IMR-90 (cell line): Measurements from ENCODE around the gene ZNF746. TPM values are rescaled to one million over a fixed set of nuclear protein-coding genes. Genes with fewer than 3 reads are reported as not detected.

Experiments used
- ATAC-seq: fragments of 200-7000 bp; cut with Tn5 transposase; 2 replicates; pipeline ENCODE4 v1.9.1; 2020; ENCODE audit warnings: low read depth, mild to moderate bottlenecking, moderate library complexity
- BruUV-seq: library from RNA; stranded (reverse); fragments of 400-500 nt; replicated peaks from 2 replicates; lab custom pipeline; 2021; lab: Mats Ljungman, UMichigan
- CTCF ChIA-PET: fragments of 300-600 bp; formaldehyde crosslinking; extraction: SDS; loops from one replicate; lab custom pipeline; 2021; ENCODE audit warnings: antibody characterized with exemption; lab: Yijun Ruan, JAX
- POLR2A ChIA-PET: fragments of 300-600 bp; sonication (Branson Sonifier 250); formaldehyde crosslinking; loops from one replicate; lab custom pipeline; 2022; ENCODE audit warnings: antibody characterized with exemption; ENCODE audit not compliant: unreplicated experiment; lab: Charles Lee
- DNase-seq: peaks from one replicate; pipeline ENCODE4 v3.0.0; 2013
- H2AFZ ChIP-seq: replicated peaks from 2 replicates; pipeline ENCODE3; 2013; ENCODE audit warnings: low read length, mild to moderate bottlenecking; ENCODE audit not compliant: poor library complexity
- H2AK5ac ChIP-seq: 2 replicates; pipeline ENCODE4 v1.6.1; 2013; ENCODE audit warnings: low read depth, low read length, inconsistent platforms
- H2AK9ac ChIP-seq: replicated peaks from 2 replicates; pipeline ENCODE3; 2013; ENCODE audit warnings: mild to moderate bottlenecking, low read depth, low read length, moderate library complexity; ENCODE audit not compliant: poor library complexity
- H2BK120ac ChIP-seq: 2 replicates; pipeline ENCODE4 v1.6.1; 2013; ENCODE audit warnings: low read depth, low read length, inconsistent platforms
- H2BK15ac ChIP-seq: 3 replicates; pipeline ENCODE4 v1.6.1; 2013; ENCODE audit warnings: low read depth, low read length, inconsistent platforms
- H2BK20ac ChIP-seq: 2 replicates; pipeline ENCODE4 v1.6.1; 2013; ENCODE audit warnings: low read depth, mild to moderate bottlenecking, inconsistent platforms, low read length, moderate library complexity
- H2BK5ac ChIP-seq: 2 replicates; pipeline ENCODE4 v1.6.1; 2013; ENCODE audit warnings: mild to moderate bottlenecking, low read depth, low read length, inconsistent platforms; ENCODE audit not compliant: poor library complexity, severe bottlenecking
- H3K14ac ChIP-seq: replicated peaks from 2 replicates; pipeline ENCODE4 v1.6.1; 2013; ENCODE audit warnings: low read depth, low read length, inconsistent platforms
- H3K18ac ChIP-seq: 2 replicates; pipeline ENCODE4 v1.6.1; 2013; ENCODE audit warnings: low read depth, low read length, control low read depth
- H3K23ac ChIP-seq: 2 replicates; pipeline ENCODE4 v1.6.1; 2013; ENCODE audit warnings: low read depth, low read length, inconsistent platforms
- H3K27ac ChIP-seq: 2 replicates; pipeline ENCODE4 v1.5.1; 2013; ENCODE audit warnings: mild to moderate bottlenecking, control low read depth, low read length; ENCODE audit not compliant: insufficient read depth
- H3K27me3 ChIP-seq: 2 replicates; pipeline ENCODE4 v1.6.1; 2013; ENCODE audit warnings: low read length; ENCODE audit not compliant: control insufficient read depth, insufficient read depth
- H3K36me3 ChIP-seq: 2 replicates; pipeline ENCODE4 v1.6.1; 2013; ENCODE audit warnings: low read length, mixed read lengths; ENCODE audit not compliant: control insufficient read depth, insufficient read depth
- H3K4ac ChIP-seq: 2 replicates; pipeline ENCODE4 v1.6.1; 2013; ENCODE audit warnings: low read depth, low read length, inconsistent platforms
- H3K4me1 ChIP-seq: 2 replicates; pipeline ENCODE4 v1.6.1; 2013; ENCODE audit warnings: low read length, mixed read lengths; ENCODE audit not compliant: control insufficient read depth, insufficient read depth
- H3K4me2 ChIP-seq: 2 replicates; pipeline ENCODE4 v1.6.1; 2013; ENCODE audit warnings: low read depth, mild to moderate bottlenecking, control low read depth, low read length, moderate library complexity
- H3K4me3 ChIP-seq: 2 replicates; pipeline ENCODE4 v1.5.1; 2013; ENCODE audit warnings: low read depth, mild to moderate bottlenecking, control low read depth, low read length, moderate library complexity; ENCODE audit not compliant: insufficient read depth
- H3K56ac ChIP-seq: 2 replicates; pipeline ENCODE4 v1.6.1; 2013; ENCODE audit warnings: low read length, inconsistent platforms; ENCODE audit not compliant: insufficient read depth; ENCODE audit errors: extremely low read depth
- H3K79me1 ChIP-seq, 2 experiments: 2 replicates each; pipeline ENCODE4 v1.6.1; 2013; ENCODE audit warnings: low read length in 2 of 2, inconsistent platforms in 1 of 2, low read depth in 1 of 2
- H3K9ac ChIP-seq: 2 replicates; pipeline ENCODE4 v1.6.1; 2013; ENCODE audit warnings: low read depth, low read length, control low read depth
- H3K9me1 ChIP-seq: 2 replicates; pipeline ENCODE4 v1.6.1; 2013; ENCODE audit warnings: low read length, inconsistent platforms; ENCODE audit not compliant: insufficient read depth
- H3K9me3 ChIP-seq: 2 replicates; pipeline ENCODE4 v1.6.1; 2013; ENCODE audit warnings: low read length; ENCODE audit not compliant: control insufficient read depth, insufficient read depth
- H4K20me1 ChIP-seq: 2 replicates; pipeline ENCODE4 v1.6.1; 2013; ENCODE audit warnings: low read length, inconsistent platforms; ENCODE audit not compliant: insufficient read depth
- H4K5ac ChIP-seq: 2 replicates; pipeline ENCODE4 v1.6.1; 2013; ENCODE audit warnings: mild to moderate bottlenecking, low read depth, low read length, control low read depth
- H4K8ac ChIP-seq, 2 experiments: 2 replicates each; pipeline ENCODE4 v1.6.1; 2013; ENCODE audit warnings: low read depth in 2 of 2, low read length in 2 of 2, control low read depth in 1 of 2, inconsistent platforms in 1 of 2
- H4K91ac ChIP-seq: 2 replicates; pipeline ENCODE4 v1.6.1; 2013; ENCODE audit warnings: low read depth, low read length, inconsistent platforms; ENCODE audit not compliant: insufficient read depth
- BHLHE40 ChIP-seq: fragments of 150-350 bp; IDR thresholded peaks from 2 replicates; pipeline ENCODE4 v1.6.1; 2016; ENCODE audit warnings: mild to moderate bottlenecking, low read depth, low read length
- CEBPB ChIP-seq: IDR thresholded peaks from 2 replicates; pipeline ENCODE4 v1.6.1; 2012; ENCODE audit warnings: low read depth, low read length, improper control_type of control experiment
- CHD1 ChIP-seq: IDR thresholded peaks from 2 replicates; pipeline ENCODE4 v1.6.1; 2012; ENCODE audit warnings: low read depth, low read length, improper control_type of control experiment
- ELK1 ChIP-seq: fragments of 150-350 bp; IDR thresholded peaks from 2 replicates; pipeline ENCODE4 v1.6.1; 2016; ENCODE audit warnings: low read depth, mild to moderate bottlenecking, low read length, moderate library complexity, borderline replicate concordance
- FOS ChIP-seq: fragments of 150-350 bp; IDR thresholded peaks from 2 replicates; pipeline ENCODE4 v1.6.1; 2016; ENCODE audit warnings: low read depth, low read length
- MAFK ChIP-seq: IDR thresholded peaks from 2 replicates; pipeline ENCODE4 v1.6.1; 2012; ENCODE audit warnings: low read depth, low read length, improper control_type of control experiment
- MAZ ChIP-seq: IDR thresholded peaks from 2 replicates; pipeline ENCODE4 v1.6.1; 2012; ENCODE audit warnings: low read depth, mild to moderate bottlenecking, low read length, improper control_type of control experiment, moderate library complexity, borderline replicate concordance
- NFE2L2 ChIP-seq: fragments of 150-350 bp; IDR thresholded peaks from 2 replicates; pipeline ENCODE4 v1.6.1; 2016; ENCODE audit warnings: low read depth, mild to moderate bottlenecking, low read length
- RAD21 ChIP-seq: IDR thresholded peaks from 2 replicates; pipeline ENCODE4 v1.6.1; 2012; ENCODE audit warnings: low read length, improper control_type of control experiment
- RCOR1 ChIP-seq: IDR thresholded peaks from 2 replicates; pipeline ENCODE4 v1.6.1; 2012; ENCODE audit warnings: mild to moderate bottlenecking, low read length, improper control_type of control experiment; ENCODE audit not compliant: insufficient replicate concordance
- RFX5 ChIP-seq: IDR thresholded peaks from 2 replicates; pipeline ENCODE4 v1.8.0; 2012; ENCODE audit warnings: low read depth, mild to moderate bottlenecking, low read length, moderate library complexity
- SMC3 ChIP-seq: fragments of 150-350 bp; IDR thresholded peaks from 2 replicates; pipeline ENCODE4 v1.6.1; 2016; ENCODE audit warnings: low read depth, mild to moderate bottlenecking, antibody characterized with exemption, low read length, moderate library complexity
- USF2 ChIP-seq: fragments of 150-350 bp; IDR thresholded peaks from 2 replicates; pipeline ENCODE4 v1.6.1; 2017; ENCODE audit warnings: mild to moderate bottlenecking, antibody characterized with exemption, low read length, low read depth
- WGBS, 2 experiments: methylation state at CpG; one replicate each; pipeline versions ENCODE4 v1.1.5 to v1.1.7; 2013; ENCODE audit warnings: missing lambda C conversion rate in 2 of 2; ENCODE audit not compliant: insufficient read length in 1 of 2; ENCODE audit errors: extremely low coverage in 2 of 2; 5-methylcytosine and 5-hydroxymethylcytosine counted together
- dilution Hi-C: fragments of 300-500 bp; cut with HindIII; formaldehyde crosslinking; loops from one replicate; pipeline ENCODE4 v1.14.3; 2018; ENCODE audit warnings: low sequenced_read_pairs; ENCODE audit not compliant: unreplicated experiment
- in situ Hi-C: fragments of 300-500 bp; cut with MboI; formaldehyde crosslinking; loops from 3 replicates; pipeline ENCODE4 v1.14.3; 2019; ENCODE audit warnings: low sequenced_read_pairs, inconsistent platforms, mixed read lengths
- intact Hi-C: fragments of 100-400 bp; cut with micrococcal nuclease; formaldehyde crosslinking; loops from 2 replicates; pipeline ENCODE4 v1.10.0; 2022
- polyA plus RNA-seq, 3 experiments: library from polyadenylated mRNA; depleted of rRNA; stranded (reverse); fragments of >200 nt; gene quantifications; 2 replicates each; pipeline ENCODE4 v1.2.3, GENCODE V29; 2012; ENCODE audit warnings: low replicate concordance in 1 of 3
- total RNA-seq: library from RNA; depleted of rRNA; stranded (reverse); fragments of >200 nt; gene quantifications from 2 replicates; pipeline ENCODE4 v1.2.3, GENCODE V29; 2012

ZNF746 gene
- total and polyA plus RNA-seq, 2 of the 4 experiments (the other 2 are of a cell fraction): 6.6 to 8.4 TPM

DNA sequence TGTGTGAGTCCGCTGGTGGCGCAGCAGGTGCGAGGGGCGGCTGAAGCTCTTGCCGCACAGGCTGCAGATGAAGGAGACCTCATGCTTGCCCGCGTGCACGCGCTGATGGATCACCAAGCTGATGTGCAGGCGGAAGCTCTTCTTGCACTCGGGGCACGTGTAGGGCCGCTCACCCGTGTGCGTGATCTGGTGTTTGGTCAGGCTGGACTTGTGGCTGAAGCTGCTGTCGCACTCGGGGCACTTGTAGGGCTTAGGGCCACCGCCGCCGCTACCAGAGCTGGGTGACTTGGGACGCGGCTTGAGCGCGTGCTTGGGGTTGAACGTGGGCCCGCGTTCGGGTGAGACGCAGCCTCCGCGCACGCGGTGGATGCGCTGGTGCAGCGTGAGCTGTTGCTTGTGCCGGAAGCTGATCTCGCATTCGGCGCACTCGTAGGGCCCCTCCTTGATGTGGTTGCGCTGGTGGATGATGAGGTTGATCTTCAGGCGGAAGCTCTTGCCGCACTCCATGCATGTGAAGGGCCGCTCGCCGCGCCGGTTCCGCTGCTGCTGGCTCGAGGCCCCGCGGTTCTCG lies 65.4 kb downstream of the ZNF746 start:
- Histone ChIP-seq H3K4ac (no peak overlapping the region), H3K27me3 (no peaks in the 10 kb centered on the region), H3K9me1 (peaks cover under 1% of the 10 kb centered on the region; the same call in 1 of the 2 replicates), H3K27ac (no peak overlapping the region), H3K18ac (no peak overlapping the region), H2AK9ac (no peak overlapping the region), H2BK120ac (no peak overlapping the region), H4K5ac (no peak overlapping the region), H3K9me3 (no peaks in the 10 kb centered on the region), H3K9ac (no peak overlapping the region), H3K4me2 (no peak overlapping the region), H2BK15ac (no peak overlapping the region), H4K20me1 (no peaks in the 10 kb centered on the region), H3K56ac (no peak overlapping the region), H3K36me3 (peaks cover 40% of the 10 kb centered on the region), H4K91ac (no peak overlapping the region), H3K4me3 (no peak overlapping the region), H3K4me1 (no peaks in the 10 kb centered on the region), H2BK5ac (no peak overlapping the region), H2AK5ac (no peak overlapping the region), H2BK20ac (no peak overlapping the region), H4K8ac (no peak overlapping the region), H2AFZ (no peak overlapping the region), H3K14ac (no peak overlapping the region), H3K23ac (no peak overlapping the region), H3K79me1 (peaks cover 0 to 7% of the 10 kb centered on the region in 2 experiments; a peak in 3 of 4 replicates)
- in situ Hi-C loops (no loop called here), intact Hi-C loops (no loop called here), dilution Hi-C loops (no loop called here)
- no peak for TF ChIP-seq RAD21
- TF ChIP-seq SMC3: no peak
- TF ChIP-seq RCOR1: no peak
- no peak for TF ChIP-seq CEBPB
- no peak for TF ChIP-seq RFX5
- no peak for TF ChIP-seq BHLHE40
- no peak for TF ChIP-seq NFE2L2
- TF ChIP-seq MAFK: no peak
- no peak for TF ChIP-seq ELK1
- TF ChIP-seq MAZ: no peak
- no peak for TF ChIP-seq USF2
- TF ChIP-seq FOS: no peak
- no peak for TF ChIP-seq CHD1
- CTCF ChIA-PET: interaction anchor here (0.7 kb wide), 1 partner anchor 306 kb away, joined by 3 read pairs; no protein-coding TSS in a partner anchor
- WGBS, 2 experiments: 95% methylated on average over 24 of the region's 53 CpGs; no CpG with 5 or more reads in 1 of the 2 experiments
- DNase-seq (no peak), ATAC-seq (no peak)
- POLR2A ChIA-PET: no interaction called here
- no TSS peak for BruUV-seq
